K562 (cell line): ENCODE data around the gene PRF1. TPM values are rescaled to one million over a fixed set of nuclear protein-coding genes. Genes with fewer than 3 reads are reported as not detected.

ENCODE experiments used
- CBFA2T2 ChIP-seq: fragments of 450-650 bp; conservative IDR thresholded peaks from 2 replicates; pipeline ENCODE4 v1.6.1; 2017; ENCODE audit warnings: mild to moderate bottlenecking
- E2F4 ChIP-seq: sonication (generic); formaldehyde crosslinking; IDR thresholded peaks from 2 replicates; pipeline ENCODE4 v1.8.0; 2022; ENCODE audit warnings: mild to moderate bottlenecking, low read depth, missing genetic modification reagents
- GATAD2A ChIP-seq: fragments of 450-650 bp; IDR thresholded peaks from 2 replicates; pipeline ENCODE4 v1.6.1; 2017
- HMGXB4 ChIP-seq: sonication (generic); formaldehyde crosslinking; IDR thresholded peaks from 2 replicates; pipeline ENCODE4 v1.8.1; 2023; ENCODE audit warnings: mild to moderate bottlenecking, missing genetic modification reagents
- HNRNPUL1 ChIP-seq: fragments of 200-400 bp; formaldehyde crosslinking; IDR thresholded peaks from 2 replicates; pipeline ENCODE4 v1.6.1; 2017; ENCODE audit warnings: low read length
- MEF2A ChIP-seq: IDR thresholded peaks from 2 replicates; pipeline ENCODE4 v1.6.1; 2011; ENCODE audit warnings: low read depth, mild to moderate bottlenecking, low read length, moderate library complexity; ENCODE audit not compliant: control insufficient read depth
- NR2C2 ChIP-seq, 2 experiments: fragments of 200-800 bp in 1 of 2; sonication (Bioruptor generic) in 1 of 2; sonication (generic) in 1 of 2; formaldehyde crosslinking in 1 of 2; IDR thresholded peaks; 2 replicates each; pipeline versions ENCODE4 v1.6.1 to v1.8.0; 2016 to 2022; ENCODE audit warnings: mild to moderate bottlenecking in 1 of 2, missing compliant biosample characterization in 1 of 2, missing genetic modification characterization in 1 of 2, missing genetic modification reagents in 1 of 2
- PRPF4 ChIP-seq: fragments of 200-400 bp; formaldehyde crosslinking; IDR thresholded peaks from one replicate; pipeline ENCODE4 v1.6.1; 2017; ENCODE audit warnings: low read length, low read depth, mild to moderate bottlenecking; ENCODE audit not compliant: insufficient read depth, poor library complexity, severe bottlenecking
- RFX7 ChIP-seq: fragments of 250-450 bp; sonication (Bioruptor Pico); IDR thresholded peaks from 2 replicates; pipeline ENCODE4 v1.5.1; 2021; ENCODE audit warnings: mild to moderate bottlenecking
- SRF ChIP-seq, 2 experiments: fragments of 250-450, 450-650 bp in 1 of 2; sonication (Bioruptor Pico) in 1 of 2; sonication (generic) in 1 of 2; formaldehyde crosslinking; IDR thresholded peaks; 2 replicates each; pipeline versions ENCODE4 v1.5.0 to v1.5.1; 2020 to 2022; ENCODE audit warnings: mild to moderate bottlenecking in 1 of 2, missing genetic modification reagents in 1 of 2
- SUPT5H ChIP-seq: fragments of 450-650 bp; IDR thresholded peaks from 2 replicates; pipeline ENCODE4 v1.6.1; 2016
- TFE3 ChIP-seq: fragments of 450-650 bp; formaldehyde crosslinking; IDR thresholded peaks from 2 replicates; pipeline ENCODE4 v1.4.0; 2020; ENCODE audit warnings: mild to moderate bottlenecking, mixed read lengths
- ZKSCAN8 ChIP-seq: fragments of 200-800 bp; sonication (Bioruptor generic); IDR thresholded peaks from 2 replicates; pipeline ENCODE4 v1.6.1; 2016; ENCODE audit warnings: missing genetic modification characterization, missing compliant biosample characterization
- ZNF143 ChIP-seq: sonication (generic); formaldehyde crosslinking; IDR thresholded peaks from 2 replicates; pipeline ENCODE4 v1.9.0; 2022; ENCODE audit warnings: mild to moderate bottlenecking, missing genetic modification reagents
- ZNF274 ChIP-seq: IDR thresholded peaks from 2 replicates; pipeline ENCODE4 v1.6.1; 2011; ENCODE audit warnings: low read depth, mild to moderate bottlenecking, low read length, moderate library complexity, borderline replicate concordance
- ZNF696 ChIP-seq: fragments of 250-450 bp; sonication (Bioruptor Pico); conservative IDR thresholded peaks from 2 replicates; pipeline ENCODE4 v1.4.0; 2020; ENCODE audit warnings: mild to moderate bottlenecking, moderate library complexity
- ZNF717 ChIP-seq: fragments of 250-450 bp; sonication (Bioruptor Pico); IDR thresholded peaks from 2 replicates; pipeline ENCODE4 v1.5.0; 2021
- ZSCAN32 ChIP-seq: fragments of 450-650 bp; formaldehyde crosslinking; IDR thresholded peaks from 2 replicates; pipeline ENCODE4 v1.4.0; 2020; ENCODE audit warnings: mild to moderate bottlenecking, moderate library complexity
- polyA plus RNA-seq, 8 experiments: library from polyadenylated mRNA; depleted of rRNA in 4 of 8; stranded (reverse) in 5 of 8; unstranded in 3 of 8; fragments of >200 nt; fragmentation: Nextera tagmentation in 2 of 8; fragmentation: Illumina TruSeq in 1 of 8; extraction: Ambion mirVana in 2 of 8; extraction: Trizol in 1 of 8; gene quantifications; 2 replicates each; pipeline versions ENCODE4 v1.2.1 to v1.2.3, GENCODE V29; 2011 to 2014; ENCODE audit warnings: inconsistent platforms in 1 of 8, missing spikeins in 1 of 8
- total RNA-seq, 7 experiments: library from RNA; depleted of rRNA in 6 of 7; stranded (reverse); fragments of >200 nt in 6 of 7; fragmentation: Illumina TruSeq in 2 of 7; extraction: Trizol in 2 of 7; gene quantifications; 2 replicates each; pipeline versions ENCODE4 v1.2.1 to v1.2.3, GENCODE V29; 2011 to 2021; ENCODE audit warnings: low replicate concordance in 1 of 7

Gene PRF1
- total and polyA plus RNA-seq, 9 of the 15 experiments (the other 6 are each of a cell fraction or from before 2014, with no cell fraction given), result 3.8 to 8.6 (median 6.3) TPM

GRCh38 chr10:70590655-70591416 lies 11.7 kb downstream of the PRF1 start (continued):
- TF ChIP-seq TFE3 (CRISPR knock-in tag), result peak; percentile 40
- TF ChIP-seq ZNF274, result no peak
- TF ChIP-seq GATAD2A, result no peak
- no peak for TF ChIP-seq CBFA2T2
- no peak for TF ChIP-seq MEF2A
- TF ChIP-seq PRPF4, result no peak
- no peak for TF ChIP-seq HNRNPUL1
- TF ChIP-seq ZNF717 (CRISPR knock-in tag), result peak; percentile 90
- TF ChIP-seq RFX7 (CRISPR knock-in tag), result peak; percentile 95
- peak; percentile 93 for TF ChIP-seq ZKSCAN8
- no peak for TF ChIP-seq HMGXB4
- no peak for TF ChIP-seq ZNF143
- no peak for TF ChIP-seq SUPT5H
- peak; percentile 81; the same call in 1 of the 2 replicates for TF ChIP-seq ZNF696 (CRISPR knock-in tag)
- TF ChIP-seq SRF (CRISPR knock-in tag; IDR thresholded peaks at IDR 0.05), result 0 out of 4 replicates have a peak, but pooled peaks of 1 of the 2 experiments have one; percentile 68
- TF ChIP-seq E2F4 (CRISPR knock-in tag), result no peak
- no peak for TF ChIP-seq NR2C2 (CRISPR knock-in tag; IDR thresholded peaks at IDR 0.05)
- peak; percentile 91 for TF ChIP-seq NR2C2 (tag; IDR thresholded peaks at IDR 0.05)
- TF ChIP-seq ZSCAN32 (CRISPR knock-in tag), result peak; percentile 94
